HepG2 (cell line): ENCODE measurements around the gene SEPTIN2. TPM values are rescaled to one million over a fixed set of nuclear protein-coding genes. Genes with fewer than 3 reads are reported as not detected.
A peak's percentile ranks its signal among the peaks of the same experiment; 100 is the strongest.

Experiments used
- CREB1 ChIP-seq, 2 experiments: fragments of 450-650 bp in 1 of 2; IDR thresholded peaks; 2 replicates each; pipeline ENCODE4 v1.6.1; 2016 to 2017; ENCODE audit warnings: control low read depth in 1 of 2, mild to moderate bottlenecking in 1 of 2, missing compliant biosample characterization in 1 of 2, missing genetic modification characterization in 1 of 2
- GTF2F1 ChIP-seq: fragments of 150-350 bp; IDR thresholded peaks from 2 replicates; pipeline ENCODE4 v1.6.1; 2014; ENCODE audit warnings: low read length
- PRPF4 ChIP-seq: fragments of 200-400 bp; formaldehyde crosslinking; IDR thresholded peaks from 2 replicates; pipeline ENCODE4 v1.6.1; 2016; ENCODE audit warnings: low read length, low read depth; ENCODE audit not compliant: poor library complexity, severe bottlenecking
- RFXANK ChIP-seq: IDR thresholded peaks from 2 replicates; pipeline ENCODE4 v1.6.1; 2016
- SMC3 ChIP-seq: IDR thresholded peaks from 2 replicates; pipeline ENCODE4 v1.6.1; 2011; ENCODE audit warnings: low read length, improper control_type of control experiment
- TOPORS ChIP-seq: sonication (generic); formaldehyde crosslinking; IDR thresholded peaks from 2 replicates; pipeline ENCODE4 v1.8.0; 2023; ENCODE audit warnings: mild to moderate bottlenecking, missing genetic modification reagents
- ZFP36 ChIP-seq: fragments of 150-350 bp; IDR thresholded peaks from 2 replicates; pipeline ENCODE4 v1.6.1; 2018; ENCODE audit warnings: borderline replicate concordance, low read length, low read depth; ENCODE audit not compliant: partially characterized antibody
- ZMYM3 ChIP-seq: sonication (generic); formaldehyde crosslinking; IDR thresholded peaks from 2 replicates; pipeline ENCODE4 v1.5.1; 2020; ENCODE audit warnings: mild to moderate bottlenecking, missing genetic modification reagents
- ZNF121 ChIP-seq: sonication (generic); formaldehyde crosslinking; IDR thresholded peaks from 2 replicates; pipeline ENCODE4 v1.5.0; 2020; ENCODE audit warnings: mild to moderate bottlenecking, missing genetic modification reagents
- ZNF556 ChIP-seq: sonication (generic); formaldehyde crosslinking; IDR thresholded peaks from 2 replicates; pipeline ENCODE4 v1.4.0; 2020; ENCODE audit warnings: mild to moderate bottlenecking, missing genetic modification reagents, borderline replicate concordance
- polyA plus RNA-seq, 8 experiments: library from polyadenylated mRNA; depleted of rRNA in 3 of 8; stranded (reverse) in 7 of 8; unstranded in 1 of 8; fragments of >200 nt; fragmentation: Illumina TruSeq in 4 of 8; extraction: Trizol in 4 of 8; gene quantifications; 2 replicates each; pipeline versions ENCODE4 v1.2.1 to v1.2.3, GENCODE V29; 2011 to 2016; ENCODE audit warnings: low read depth in 4 of 8, missing spikeins in 1 of 8, mixed read lengths in 1 of 8; ENCODE audit not compliant: insufficient read depth in 1 of 8
- total RNA-seq, 5 experiments: library from RNA; depleted of rRNA; stranded (reverse); fragments of >200 nt; fragmentation: Illumina TruSeq; extraction: Trizol; gene quantifications; 2 replicates each; pipeline ENCODE4 v1.2.3, GENCODE V29; 2016; ENCODE audit warnings: low read depth in 1 of 5
- TF ChIP-seq, protein P1 (sequence below), 2 experiments: sonication (generic) in 1 of 2; formaldehyde crosslinking in 1 of 2; IDR thresholded peaks; 2 replicates each; pipeline versions ENCODE4 v1.4.0 to v1.6.1; 2016 to 2020; ENCODE audit warnings: borderline replicate concordance in 1 of 2, low read depth in 1 of 2, mild to moderate bottlenecking in 1 of 2, missing genetic modification reagents in 1 of 2
- TF ChIP-seq, protein P2 (sequence below): sonication (generic); formaldehyde crosslinking; IDR thresholded peaks from 2 replicates; pipeline ENCODE4 v1.4.0; 2020; ENCODE audit warnings: missing genetic modification reagents

Gene SEPTIN2
- total and polyA plus RNA-seq, 2 of the 13 experiments (the other 11 are each of a cell fraction or from before 2014, with no cell fraction given) = 493 to 733 TPM

DNA sequence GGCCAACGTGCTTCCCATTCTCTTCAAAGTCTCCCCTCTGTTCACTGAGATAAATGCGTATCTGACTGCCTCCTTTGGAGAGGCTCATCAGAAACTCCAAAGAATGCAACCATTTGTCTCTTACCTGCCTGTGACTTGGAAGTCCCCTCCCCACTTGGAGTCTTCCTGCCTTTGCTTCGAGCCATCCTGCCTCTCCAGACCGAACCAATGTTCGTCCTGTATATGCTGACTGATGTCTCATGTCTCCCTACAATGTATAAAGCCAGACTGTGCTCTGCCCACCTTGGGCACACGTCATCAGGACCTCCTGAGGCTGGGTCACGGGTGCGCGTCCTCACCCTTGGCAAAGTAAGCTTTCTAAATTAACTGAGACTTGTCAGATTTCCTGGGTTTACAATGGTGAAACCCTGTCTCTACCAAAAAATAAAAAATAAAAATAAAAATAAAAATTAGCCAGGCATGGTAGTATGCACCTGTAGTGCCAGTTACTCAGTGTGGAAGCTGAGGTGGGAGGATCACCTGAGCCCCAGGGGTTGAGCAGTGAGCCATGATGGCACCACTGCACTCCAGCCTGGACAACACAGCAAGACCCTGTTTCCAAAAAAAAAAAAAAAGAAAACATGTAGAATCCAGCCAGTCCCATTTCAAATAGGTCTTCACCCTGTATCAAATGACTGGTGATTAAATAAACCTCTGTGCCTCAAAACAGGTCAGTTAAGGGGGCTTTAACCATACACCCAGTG is 29.2 kb upstream of the SEPTIN2 start (continued):
- TF ChIP-seq CREB1 (IDR thresholded peaks at IDR 0.05) (peak; percentile 21; the same call in 1 of the 2 replicates), CREB1 (CRISPR knock-in tag; IDR thresholded peaks at IDR 0.05) (no peak), TOPORS (CRISPR knock-in tag) (no peak), ZMYM3 (CRISPR knock-in tag) (no peak), SMC3 (no peak), ZNF556 (CRISPR knock-in tag) (no peak), RFXANK (CRISPR knock-in tag) (no peak), GTF2F1 (no peak), PRPF4 (no peak), ZNF121 (peak; percentile 94), ZFP36 (no peak)
- TF ChIP-seq, protein P1, sequence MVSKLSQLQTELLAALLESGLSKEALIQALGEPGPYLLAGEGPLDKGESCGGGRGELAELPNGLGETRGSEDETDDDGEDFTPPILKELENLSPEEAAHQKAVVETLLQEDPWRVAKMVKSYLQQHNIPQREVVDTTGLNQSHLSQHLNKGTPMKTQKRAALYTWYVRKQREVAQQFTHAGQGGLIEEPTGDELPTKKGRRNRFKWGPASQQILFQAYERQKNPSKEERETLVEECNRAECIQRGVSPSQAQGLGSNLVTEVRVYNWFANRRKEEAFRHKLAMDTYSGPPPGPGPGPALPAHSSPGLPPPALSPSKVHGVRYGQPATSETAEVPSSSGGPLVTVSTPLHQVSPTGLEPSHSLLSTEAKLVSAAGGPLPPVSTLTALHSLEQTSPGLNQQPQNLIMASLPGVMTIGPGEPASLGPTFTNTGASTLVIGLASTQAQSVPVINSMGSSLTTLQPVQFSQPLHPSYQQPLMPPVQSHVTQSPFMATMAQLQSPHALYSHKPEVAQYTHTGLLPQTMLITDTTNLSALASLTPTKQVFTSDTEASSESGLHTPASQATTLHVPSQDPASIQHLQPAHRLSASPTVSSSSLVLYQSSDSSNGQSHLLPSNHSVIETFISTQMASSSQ (IDR thresholded peaks at IDR 0.05; ENCODE audit: low read depth) = no peak
- TF ChIP-seq, protein P1 (CRISPR knock-in tag; IDR thresholded peaks at IDR 0.05; ENCODE audit: borderline replicate concordance) = no peak
- TF ChIP-seq, protein P2, sequence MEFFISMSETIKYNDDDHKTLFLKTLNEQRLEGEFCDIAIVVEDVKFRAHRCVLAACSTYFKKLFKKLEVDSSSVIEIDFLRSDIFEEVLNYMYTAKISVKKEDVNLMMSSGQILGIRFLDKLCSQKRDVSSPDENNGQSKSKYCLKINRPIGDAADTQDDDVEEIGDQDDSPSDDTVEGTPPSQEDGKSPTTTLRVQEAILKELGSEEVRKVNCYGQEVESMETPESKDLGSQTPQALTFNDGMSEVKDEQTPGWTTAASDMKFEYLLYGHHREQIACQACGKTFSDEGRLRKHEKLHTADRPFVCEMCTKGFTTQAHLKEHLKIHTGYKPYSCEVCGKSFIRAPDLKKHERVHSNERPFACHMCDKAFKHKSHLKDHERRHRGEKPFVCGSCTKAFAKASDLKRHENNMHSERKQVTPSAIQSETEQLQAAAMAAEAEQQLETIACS (CRISPR knock-in tag) = no peak
